Measurements from ENCODE around the gene CALM3. TPM values are rescaled to one million over a fixed set of nuclear protein-coding genes. Genes with fewer than 3 reads are reported as not detected.
"Not testable (repeated sequence)": the region's sequence is repeated elsewhere in the genome, so short reads cannot be mapped to it uniquely, and the experiment has no call there.

The CALM3 gene
- 100 to 1,000 TPM; 212 to 237 TPM for total RNA-seq
- 100 to 1,000 TPM; 197 to 240 TPM for polyA plus RNA-seq
- long read RNA-seq, donor 1, transcript CALM3-201 (6 exons, 2,289 nt) = major isoform, 68 of 83 reads
- long read RNA-seq, donor 1, partial matches to known transcripts = 5 of 83 reads
- long read RNA-seq, donor 1, other reads (novel, unspliced or antisense) = 10 of 83 reads
- long read RNA-seq, donor 2, transcript CALM3-201 (6 exons, 2,289 nt) = major isoform, 130 of 162 reads
- long read RNA-seq, donor 2, partial matches to known transcripts = 5 of 162 reads
- long read RNA-seq, donor 2, other reads (novel, unspliced or antisense) = 25 of 162 reads

GRCh38 chr19:46601318-46602224 is at the start of gene CALM3:
Gene CALM3, plus strand, starts transcription at chr19:46601330. Its CDS starts 105 bp downstream, at chr19:46601435.
- ATAC-seq (ENCODE audit: low FRiP score) (no peak), DNase-seq (peak; percentile 70 to 79)

GRCh38 chr19:46552891-46553290 is 48.2 kb upstream of the CALM3 start:
- DNase-seq = no peak
- no peaks in the 10 kb centered on the region for H3K36me3 ChIP-seq (ENCODE audit: control insufficient read depth in 1 of 2, insufficient read depth in 2 of 2, low read length in 1 of 2)
- no peak overlapping the region for H3K4me3 ChIP-seq (ENCODE audit: low read length in 2 of 2)
- intact Hi-C loops (cut with DNase I) = no loop called here
- H3K9me3 ChIP-seq (ENCODE audit: control insufficient read depth, low read length) = peaks cover 4% of the 10 kb centered on the region
- H3K4me1 ChIP-seq (ENCODE audit: control insufficient read depth in 1 of 2, insufficient read depth in 2 of 2, low read length in 2 of 2) = no peaks in the 10 kb centered on the region
- H3K27me3 ChIP-seq (ENCODE audit: control insufficient read depth in 1 of 2, insufficient read depth in 2 of 2, low read length in 1 of 2) = peaks cover 0 to 2% of the 10 kb centered on the region in 2 donors
- WGBS, 2 donors = 47 to 95% methylated on average over 1 of the region's 1 CpG
- H3K27ac ChIP-seq (ENCODE audit: low read depth in 1 of 2, low read length in 2 of 2) = no peak overlapping the region
- ATAC-seq (ENCODE audit: low FRiP score) = no peak

More at GRCh38 chr19:46601318-46602224, at the start of gene CALM3:
- H3K4me3 ChIP-seq (ENCODE audit: low read length in 2 of 2) = peak within 1 kb of the TSS; percentile 89 to 99
- WGBS, 2 donors = 0% methylated on average over 35 to 51 of the region's 51 CpGs
- H3K4me1 ChIP-seq (ENCODE audit: control insufficient read depth in 1 of 2, insufficient read depth in 2 of 2, low read length in 2 of 2) = peaks cover 0 to 4% of the 10 kb centered on the region in 2 donors
- no peaks in the 10 kb centered on the region for H3K27me3 ChIP-seq (ENCODE audit: control insufficient read depth in 1 of 2, insufficient read depth in 2 of 2, low read length in 1 of 2)
- H3K27ac ChIP-seq (ENCODE audit: low read depth in 1 of 2, low read length in 2 of 2) = peak within 1 kb of the TSS; percentile 40 to 93
- intact Hi-C loops (cut with DNase I) = loop anchor here in 1 of 2 donors (1.0 to 10.0 kb wide), 2 partner anchors 11 to 243 kb away; no protein-coding TSS in a partner anchor
- H3K9me3 ChIP-seq (ENCODE audit: control insufficient read depth, low read length) = no peaks in the 10 kb centered on the region
- H3K36me3 ChIP-seq (ENCODE audit: control insufficient read depth in 1 of 2, insufficient read depth in 2 of 2, low read length in 1 of 2) = no peaks in the 10 kb centered on the region

DNA sequence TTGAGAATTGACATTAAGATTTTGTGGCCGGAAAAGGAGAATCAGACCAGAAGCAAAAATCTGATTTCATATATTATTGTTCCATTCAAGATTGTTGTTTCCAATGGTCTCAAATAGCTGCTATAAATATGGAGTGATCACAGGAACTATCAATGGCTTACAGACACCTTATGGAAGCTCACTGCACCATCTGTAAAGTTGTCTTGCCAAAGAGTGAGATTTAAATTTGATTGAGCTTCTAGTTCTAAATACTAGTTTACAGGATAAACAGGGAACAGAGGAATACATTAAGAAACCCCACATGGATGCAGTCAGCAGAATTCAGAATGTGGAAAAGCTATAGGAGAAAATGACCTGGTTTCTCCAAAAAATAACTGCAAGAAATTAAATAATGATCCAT is 47.0 kb upstream of the CALM3 start:
- Histone ChIP-seq H3K36me3 (ENCODE audit: control insufficient read depth in 1 of 2, insufficient read depth in 2 of 2, low read length in 1 of 2) (no peaks in the 10 kb centered on the region), H3K27me3 (ENCODE audit: control insufficient read depth in 1 of 2, insufficient read depth in 2 of 2, low read length in 1 of 2) (peaks cover 0 to 2% of the 10 kb centered on the region in 2 donors), H3K27ac (ENCODE audit: low read depth in 1 of 2, low read length in 2 of 2) (no peak overlapping the region), H3K9me3 (ENCODE audit: control insufficient read depth, low read length) (peaks cover 4% of the 10 kb centered on the region), H3K4me1 (ENCODE audit: control insufficient read depth in 1 of 2, insufficient read depth in 2 of 2, low read length in 2 of 2) (no peaks in the 10 kb centered on the region), H3K4me3 (ENCODE audit: low read length in 2 of 2) (no peak overlapping the region)
- ATAC-seq (ENCODE audit: low FRiP score) (no peak), DNase-seq (no peak)
- 96 to 100% methylated on average over 1 of the region's 1 CpG for WGBS, 2 donors
- intact Hi-C loops (cut with DNase I) = no loop called here

GRCh38 chr19:46555628-46556280 is 45.4 kb upstream of the CALM3 start:
- Histone ChIP-seq H3K4me3 (ENCODE audit: low read length in 2 of 2) (no peak overlapping the region), H3K27me3 (ENCODE audit: control insufficient read depth in 1 of 2, insufficient read depth in 2 of 2, low read length in 1 of 2) (peaks cover 0 to 2% of the 10 kb centered on the region in 2 donors), H3K4me1 (ENCODE audit: control insufficient read depth in 1 of 2, insufficient read depth in 2 of 2, low read length in 2 of 2) (no peaks in the 10 kb centered on the region), H3K36me3 (ENCODE audit: control insufficient read depth in 1 of 2, insufficient read depth in 2 of 2, low read length in 1 of 2) (no peaks in the 10 kb centered on the region), H3K27ac (ENCODE audit: low read depth in 1 of 2, low read length in 2 of 2) (no peak overlapping the region), H3K9me3 (ENCODE audit: control insufficient read depth, low read length) (peaks cover 4% of the 10 kb centered on the region)
- 36 to 47% methylated on average over 2 of the region's 2 CpGs for WGBS, 2 donors
- intact Hi-C loops (cut with DNase I) = no loop called here
- ATAC-seq (ENCODE audit: low FRiP score) = no peak
- DNase-seq = no peak

- H3K4me1 ChIP-seq (ENCODE audit: control insufficient read depth in 1 of 2, insufficient read depth in 2 of 2, low read length in 2 of 2); ATAC-seq (ENCODE audit: low FRiP score); H3K27ac ChIP-seq (ENCODE audit: low read depth in 1 of 2, low read length in 2 of 2); H3K9me3 ChIP-seq (ENCODE audit: control insufficient read depth, low read length); H3K4me3 ChIP-seq (ENCODE audit: low read length in 2 of 2); DNase-seq; H3K36me3 ChIP-seq (ENCODE audit: control insufficient read depth in 1 of 2, insufficient read depth in 2 of 2, low read length in 1 of 2); intact Hi-C loops (cut with DNase I); H3K27me3 ChIP-seq (ENCODE audit: control insufficient read depth in 1 of 2, insufficient read depth in 2 of 2, low read length in 1 of 2): not testable (repeated sequence)
- 83% methylated on average over 5 of the region's 5 CpGs for WGBS, 2 donors
Observed at GRCh38 chr19:46556471-46556870, 44.7 kb upstream of the CALM3 start.

DNA sequence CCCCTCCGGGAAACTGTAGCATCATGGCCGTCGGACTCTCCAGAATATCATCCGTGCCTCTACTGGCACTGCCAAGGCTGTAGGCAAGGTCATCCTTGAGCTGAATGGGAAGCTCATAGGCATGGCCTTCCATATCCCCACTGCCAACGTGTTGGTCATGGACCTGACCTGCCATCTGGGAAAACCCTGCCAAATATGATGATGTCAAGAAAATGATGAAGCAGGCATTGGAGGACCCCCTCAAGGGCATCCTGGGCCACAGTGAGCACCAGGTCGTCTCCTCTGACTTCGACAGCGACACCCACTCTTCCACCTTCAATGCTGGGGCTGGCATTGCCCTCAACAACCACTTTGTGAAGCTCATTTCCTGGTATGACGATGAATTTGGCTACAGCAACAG is 41.9 kb upstream of the CALM3 start:
- H3K36me3 ChIP-seq (ENCODE audit: control insufficient read depth in 1 of 2, insufficient read depth in 2 of 2, low read length in 1 of 2) = no peaks in the 10 kb centered on the region
- no peak overlapping the region for H3K27ac ChIP-seq (ENCODE audit: low read depth in 1 of 2, low read length in 2 of 2)
- no peak overlapping the region for H3K4me3 ChIP-seq (ENCODE audit: low read length in 2 of 2)
- H3K9me3 ChIP-seq (ENCODE audit: control insufficient read depth, low read length) = no peaks in the 10 kb centered on the region
- ATAC-seq (ENCODE audit: low FRiP score) (no peak), DNase-seq (no peak)
- H3K27me3 ChIP-seq (ENCODE audit: control insufficient read depth in 1 of 2, insufficient read depth in 2 of 2, low read length in 1 of 2) = no peaks in the 10 kb centered on the region
- intact Hi-C loops (cut with DNase I) = no loop called here
- H3K4me1 ChIP-seq (ENCODE audit: control insufficient read depth in 1 of 2, insufficient read depth in 2 of 2, low read length in 2 of 2) = no peaks in the 10 kb centered on the region
- WGBS, 2 donors = 93 to 94% methylated on average over 9 of the region's 9 CpGs

DNA sequence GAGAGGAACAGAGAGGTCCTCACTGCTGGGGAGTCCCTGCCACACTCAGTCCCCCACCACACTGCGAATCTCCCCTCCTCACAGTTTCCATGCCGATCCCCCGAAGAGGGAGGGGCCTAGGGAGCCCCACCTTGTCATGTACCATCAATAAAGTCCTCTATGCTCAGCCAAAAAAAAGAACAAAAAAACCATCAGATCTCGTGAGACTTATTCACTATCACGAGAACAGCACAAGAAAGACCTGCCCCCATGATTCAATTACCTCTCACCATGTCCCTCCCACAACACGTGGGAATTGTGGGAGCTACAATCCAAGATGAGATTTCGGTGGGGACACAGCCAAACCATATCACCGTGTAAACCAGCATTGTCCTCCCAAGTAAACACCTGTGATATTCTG is 41.5 kb upstream of the CALM3 start:
- DNase-seq; H3K27me3 ChIP-seq (ENCODE audit: control insufficient read depth in 1 of 2, insufficient read depth in 2 of 2, low read length in 1 of 2); ATAC-seq (ENCODE audit: low FRiP score); H3K36me3 ChIP-seq (ENCODE audit: control insufficient read depth in 1 of 2, insufficient read depth in 2 of 2, low read length in 1 of 2); H3K4me3 ChIP-seq (ENCODE audit: low read length in 2 of 2); H3K4me1 ChIP-seq (ENCODE audit: control insufficient read depth in 1 of 2, insufficient read depth in 2 of 2, low read length in 2 of 2); intact Hi-C loops (cut with DNase I); H3K9me3 ChIP-seq (ENCODE audit: control insufficient read depth, low read length); H3K27ac ChIP-seq (ENCODE audit: low read depth in 1 of 2, low read length in 2 of 2): not testable (repeated sequence)
- WGBS, 2 donors = 91 to 92% methylated on average over 8 of the region's 8 CpGs

DNA sequence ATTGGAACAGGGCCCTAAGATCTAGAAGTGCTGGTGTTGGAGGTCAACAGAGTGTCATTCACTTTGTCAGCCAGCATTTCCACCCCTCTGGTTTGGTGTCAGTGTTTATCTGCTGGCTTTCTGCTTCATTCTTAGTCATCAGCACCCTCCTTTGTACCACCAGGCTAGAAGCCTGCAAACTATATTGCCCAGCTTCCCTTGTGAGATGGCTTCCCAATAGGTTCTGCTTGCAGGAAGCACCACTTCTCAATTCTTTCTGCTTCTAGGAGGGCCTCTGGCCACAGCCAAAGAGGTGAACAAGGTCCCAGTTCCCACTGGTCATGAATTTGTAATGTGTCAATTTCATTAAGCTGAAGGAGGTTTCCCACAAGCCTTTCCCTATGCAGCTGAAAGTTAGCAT is 36.4 kb upstream of the CALM3 start:
- no peak for DNase-seq
- Histone ChIP-seq H3K4me3 (ENCODE audit: low read length in 2 of 2) (no peak overlapping the region), H3K36me3 (ENCODE audit: control insufficient read depth in 1 of 2, insufficient read depth in 2 of 2, low read length in 1 of 2) (no peaks in the 10 kb centered on the region), H3K9me3 (ENCODE audit: control insufficient read depth, low read length) (no peaks in the 10 kb centered on the region), H3K27me3 (ENCODE audit: control insufficient read depth in 1 of 2, insufficient read depth in 2 of 2, low read length in 1 of 2) (no peaks in the 10 kb centered on the region), H3K27ac (ENCODE audit: low read depth in 1 of 2, low read length in 2 of 2) (no peak overlapping the region), H3K4me1 (ENCODE audit: control insufficient read depth in 1 of 2, insufficient read depth in 2 of 2, low read length in 2 of 2) (no peaks in the 10 kb centered on the region)
- intact Hi-C loops (cut with DNase I) = no loop called here
- no peak for ATAC-seq (ENCODE audit: low FRiP score)
